NCI-H2029 treated with DMSO at 0.1 percent for 48 hours (cell line): Measurements from ENCODE around the gene COX19.

Experiments
- DNase-seq: peaks from one replicate; lab custom pipeline; 2025; lab: John Stamatoyannopoulos, UW

Gene COX19

DNA sequence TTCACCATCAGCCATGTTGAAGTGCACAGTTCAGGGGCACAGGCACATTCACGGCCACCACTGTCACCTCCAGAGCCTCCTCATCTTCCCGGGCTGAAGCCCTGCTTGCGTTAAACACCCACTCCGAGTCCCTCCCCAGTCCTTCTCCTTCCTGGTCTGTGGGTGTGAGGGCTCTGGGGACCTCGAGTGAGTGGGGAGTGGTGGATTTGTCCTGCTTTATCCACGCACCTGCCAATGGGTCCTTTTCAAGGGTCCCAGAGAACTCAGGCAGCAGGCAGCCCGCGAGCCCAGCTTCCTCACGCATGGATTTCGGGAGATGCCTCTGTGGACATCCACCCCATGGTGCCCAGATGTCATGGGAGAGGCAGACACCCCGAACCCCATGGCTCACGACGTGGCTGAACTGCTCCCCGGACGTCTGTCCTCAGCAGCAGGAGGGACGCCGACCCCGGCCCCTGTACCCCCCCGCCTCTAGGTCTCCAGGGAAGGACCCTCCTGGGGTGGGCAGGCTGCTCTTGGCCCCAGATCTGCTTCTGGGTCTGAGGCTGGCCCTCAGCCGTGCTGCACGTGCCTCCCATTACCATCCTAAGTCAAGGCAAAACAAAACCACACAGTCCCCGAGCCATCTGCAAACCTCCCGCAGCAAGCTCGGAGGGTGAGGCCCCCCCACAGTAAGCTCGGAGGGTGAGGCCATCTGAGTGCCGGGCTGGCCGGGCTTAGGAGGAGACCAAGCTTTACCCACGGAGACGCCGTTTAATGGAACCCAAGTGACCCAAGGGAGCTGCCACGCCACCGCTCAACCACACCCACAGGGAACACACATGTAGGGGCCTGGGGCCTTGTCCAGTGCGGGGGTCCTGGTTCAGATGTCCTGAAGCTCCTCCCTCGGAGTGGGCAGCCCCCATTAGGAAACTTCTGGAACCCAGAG, 16.6 kb upstream of the COX19 start:
- no peak for DNase-seq

DNA sequence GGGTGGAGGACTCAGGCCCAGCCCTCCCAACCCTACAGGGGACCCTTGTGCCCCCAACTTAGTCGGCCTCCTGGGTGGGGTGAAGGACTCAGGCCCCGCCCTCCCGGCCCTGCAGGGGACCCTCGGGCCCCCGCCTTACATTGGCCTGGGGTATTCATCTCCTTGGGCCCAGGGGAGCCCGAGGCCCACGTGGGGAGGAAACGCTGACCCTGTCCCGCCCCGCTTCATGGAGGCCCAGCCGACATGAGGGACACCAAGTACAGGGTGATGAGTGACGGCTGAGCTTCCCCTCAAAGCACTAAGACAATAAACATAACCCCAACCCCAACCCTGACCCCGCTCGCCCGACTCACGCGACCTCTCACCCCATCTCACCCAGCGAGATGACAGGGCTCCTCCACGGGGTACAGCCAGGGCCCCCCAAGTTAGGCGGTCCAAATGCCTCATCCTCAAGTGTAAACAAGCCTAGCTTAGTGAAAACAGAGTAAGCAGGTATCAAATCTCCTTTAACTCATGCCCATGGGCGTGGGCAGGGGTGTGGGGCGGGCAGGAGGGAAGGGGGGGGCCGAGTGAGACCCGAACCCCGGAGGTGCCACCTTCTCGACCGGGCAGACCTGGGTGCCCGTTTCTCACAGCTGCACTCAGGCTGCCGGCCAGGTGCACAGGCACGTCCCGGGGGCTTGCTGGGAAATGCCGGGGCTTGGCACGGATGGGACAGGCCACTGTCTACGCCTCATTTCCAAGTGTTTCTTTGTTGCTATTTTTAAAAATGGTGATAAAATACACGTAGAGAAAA, 15.8 kb upstream of the COX19 start:
- no peak for DNase-seq

DNA sequence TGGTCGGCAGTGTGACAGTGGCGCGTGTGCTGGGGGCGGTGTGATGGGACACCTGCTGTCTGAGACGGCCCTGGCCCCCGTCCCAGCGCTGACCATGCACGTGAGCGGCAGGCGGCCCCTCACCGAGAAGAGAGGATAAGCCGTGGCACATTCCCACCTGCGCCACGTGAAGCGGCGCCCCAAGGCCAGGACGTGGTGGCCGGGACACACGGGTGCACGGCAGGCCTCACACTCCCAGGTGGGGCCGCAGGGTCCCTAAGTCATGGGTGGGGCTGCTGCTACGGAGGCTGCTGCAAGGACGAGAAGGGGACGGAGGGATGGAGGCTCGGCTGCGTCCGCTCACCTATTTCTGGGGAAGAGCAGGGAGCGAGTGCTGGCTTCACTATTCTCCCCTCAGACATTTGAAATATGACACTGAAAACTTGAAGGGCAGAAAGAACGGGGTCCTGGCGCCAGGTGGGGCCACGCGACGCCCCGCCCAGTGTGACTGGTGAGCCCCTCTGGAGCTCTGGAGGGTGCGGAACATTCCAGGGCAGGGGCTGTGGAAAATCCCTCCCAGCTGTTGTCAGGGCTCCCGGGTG, 15.1 kb upstream of the COX19 start:
- no peak for DNase-seq

DNA sequence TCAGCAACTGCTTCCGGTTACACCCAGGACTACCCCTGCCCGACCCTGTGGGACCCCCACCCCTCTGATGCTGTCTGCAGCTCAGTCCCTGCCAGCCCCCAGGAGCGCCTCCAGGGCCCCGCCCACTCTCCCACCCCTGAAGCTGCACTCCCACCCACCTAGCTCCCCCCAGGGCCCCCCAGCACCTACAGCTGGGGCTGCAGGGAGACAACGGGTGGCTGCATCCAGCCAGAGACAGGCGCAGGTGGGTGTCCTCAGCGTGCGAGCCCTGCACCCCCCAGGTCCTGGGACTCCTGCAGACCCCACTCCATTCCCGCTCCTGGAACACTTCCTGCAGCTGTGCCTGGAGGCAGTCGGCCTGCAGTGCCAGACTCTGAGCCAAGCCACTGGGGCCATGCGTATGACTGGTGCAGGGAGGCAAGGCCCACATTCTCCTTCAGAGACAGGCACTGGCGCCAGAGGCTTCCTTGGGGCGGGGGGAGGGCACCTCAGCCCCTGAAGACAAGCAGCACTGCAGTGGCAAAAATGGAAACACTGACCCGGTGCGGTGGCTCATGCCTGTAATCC, 13.7 kb upstream of the COX19 start:
- no peak for DNase-seq

DNA sequence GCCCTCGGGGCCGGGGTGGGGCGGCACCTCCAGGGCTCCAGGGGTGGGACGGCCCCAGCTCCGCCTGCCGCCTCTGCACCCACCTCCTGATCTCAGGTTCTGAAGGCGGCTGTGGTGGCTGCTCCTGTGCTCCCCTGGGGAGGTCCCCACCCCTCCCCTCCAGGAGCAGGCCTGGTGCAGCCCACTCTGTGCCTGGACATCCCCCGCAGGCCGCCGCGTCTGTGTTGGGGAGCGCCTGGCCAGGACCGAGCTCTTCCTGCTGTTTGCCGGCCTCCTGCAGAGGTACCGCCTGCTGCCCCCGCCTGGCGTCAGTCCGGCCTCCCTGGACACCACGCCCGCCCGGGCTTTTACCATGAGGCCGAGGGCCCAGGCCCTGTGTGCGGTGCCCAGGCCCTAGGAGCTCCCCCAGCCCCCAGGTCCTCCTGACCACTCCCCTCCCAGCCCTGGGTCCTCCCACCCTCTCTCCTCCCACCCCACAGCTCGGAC, 13.1 kb upstream of the COX19 start:
- DNase-seq, result no peak

DNA sequence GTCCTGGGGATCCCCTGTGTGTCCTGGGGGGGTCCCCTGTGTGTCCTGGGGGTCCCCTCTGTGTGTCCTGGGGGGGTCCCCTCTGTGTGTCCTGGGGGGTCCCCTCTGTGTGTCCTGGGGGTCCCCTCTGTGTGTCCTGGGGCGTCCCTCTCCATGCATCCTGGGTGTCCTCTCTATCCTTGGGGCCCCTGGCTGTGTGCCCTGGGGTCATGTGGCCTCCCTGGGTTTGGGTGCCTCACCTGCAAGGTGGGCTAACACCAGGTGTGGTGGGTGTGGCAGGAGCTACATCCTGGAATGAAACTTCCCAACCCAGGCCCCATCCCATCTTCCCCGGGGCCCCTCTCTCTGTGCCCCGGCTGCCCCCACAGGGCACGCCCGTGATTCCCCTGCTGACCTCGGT, 12.6 kb upstream of the COX19 start:
- DNase-seq, result no peak

DNA sequence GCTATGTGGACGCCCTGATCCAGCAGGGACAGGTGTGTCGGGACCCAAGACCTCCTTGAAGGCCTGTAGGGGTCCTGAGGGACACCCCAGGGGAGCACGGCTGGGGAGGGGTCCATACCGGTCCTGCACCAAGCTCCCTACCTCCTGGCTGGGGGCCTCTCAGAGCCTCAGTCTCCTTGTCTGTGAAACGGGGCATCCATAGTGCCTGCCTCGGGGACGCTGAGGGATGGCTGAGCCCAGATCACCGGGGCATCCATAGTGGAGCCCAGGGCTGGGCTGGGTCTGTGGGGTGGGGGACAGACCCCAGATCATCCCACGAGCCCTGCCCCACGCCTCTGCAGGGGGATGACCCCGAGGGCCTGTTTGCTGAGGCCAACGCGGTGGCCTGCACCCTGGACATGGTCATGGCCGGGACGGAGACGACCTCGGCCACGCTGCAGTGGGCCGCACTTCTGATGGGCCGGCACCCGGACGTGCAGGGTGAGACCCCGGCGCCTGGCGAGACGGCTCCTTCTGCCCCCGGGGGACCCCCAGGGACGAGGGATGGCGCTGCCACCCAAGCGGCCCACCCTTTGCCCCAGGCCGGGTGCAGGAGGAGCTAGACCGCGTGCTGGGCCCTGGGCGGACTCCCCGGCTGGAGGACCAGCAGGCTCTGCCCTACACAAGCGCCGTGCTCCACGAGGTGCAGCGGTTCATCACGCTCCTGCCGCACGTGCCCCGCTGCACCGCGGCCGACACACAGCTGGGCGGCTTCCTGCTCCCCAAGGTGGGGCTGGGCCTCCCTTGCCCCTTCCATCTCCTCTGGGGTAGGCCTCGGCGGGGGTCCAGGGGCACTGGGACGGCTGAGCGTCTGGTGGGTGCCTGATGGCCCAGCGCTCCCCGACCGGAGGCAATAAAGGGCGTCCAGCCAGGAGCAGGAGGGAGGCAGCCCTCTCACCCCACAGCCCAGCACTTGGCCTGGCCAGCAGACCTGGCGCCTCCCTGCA, 11.7 kb upstream of the COX19 start:
- no peak for DNase-seq

DNA sequence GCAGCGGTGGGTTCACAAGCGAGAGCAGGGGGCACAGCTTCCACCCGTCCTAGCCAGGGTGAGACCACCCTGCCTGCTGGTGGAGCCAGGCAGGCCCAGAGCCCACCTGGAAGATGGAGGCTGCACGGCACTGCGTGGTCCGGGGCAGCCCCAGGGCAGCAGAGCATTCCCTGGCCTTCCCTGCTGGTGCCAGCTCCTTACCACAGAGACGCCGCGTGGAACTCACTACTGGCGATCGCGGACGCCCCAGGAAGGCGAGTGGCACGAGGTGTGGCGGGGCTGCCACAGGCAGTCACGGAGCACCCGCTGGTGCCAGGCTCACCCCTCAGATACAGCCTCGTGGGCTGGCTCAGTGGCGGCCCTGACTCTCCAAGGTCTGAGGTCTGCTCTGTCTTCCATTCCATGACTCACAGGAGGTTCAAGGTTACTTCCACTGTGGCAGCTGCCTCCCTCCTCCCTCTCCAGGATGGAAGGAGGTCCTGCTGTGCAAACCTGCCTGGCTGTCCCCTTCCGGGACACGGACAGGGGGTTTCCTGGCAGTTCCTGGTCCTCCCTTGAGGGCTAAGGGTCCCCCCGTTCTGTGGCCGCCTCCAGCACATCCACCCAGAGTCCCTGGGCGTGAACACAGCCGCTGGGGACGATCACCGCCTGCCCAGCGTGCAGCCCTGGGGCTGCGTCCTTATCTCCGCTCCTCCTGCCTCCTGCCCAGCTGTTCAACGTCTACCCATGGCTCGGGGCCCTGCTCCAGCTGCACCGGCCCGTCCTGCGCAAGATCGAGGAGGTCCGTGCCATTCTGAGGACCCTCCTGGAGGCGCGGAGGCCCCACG, 10.8 kb upstream of the COX19 start:
- DNase-seq, result no peak

DNA sequence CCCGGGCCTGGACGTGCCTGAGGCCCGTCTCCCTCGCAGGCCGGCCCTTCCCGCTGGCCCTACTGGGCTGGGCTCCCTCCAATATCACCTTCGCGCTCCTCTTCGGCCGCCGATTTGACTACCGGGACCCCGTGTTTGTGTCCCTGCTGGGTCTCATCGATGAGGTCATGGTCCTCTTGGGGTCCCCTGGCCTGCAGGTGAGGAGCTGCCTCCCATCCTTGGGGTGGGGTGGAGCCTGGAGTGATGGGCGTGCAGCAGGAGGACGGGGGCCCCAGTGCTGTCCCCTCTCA, 9.7 kb upstream of the COX19 start:
- no peak for DNase-seq

DNA sequence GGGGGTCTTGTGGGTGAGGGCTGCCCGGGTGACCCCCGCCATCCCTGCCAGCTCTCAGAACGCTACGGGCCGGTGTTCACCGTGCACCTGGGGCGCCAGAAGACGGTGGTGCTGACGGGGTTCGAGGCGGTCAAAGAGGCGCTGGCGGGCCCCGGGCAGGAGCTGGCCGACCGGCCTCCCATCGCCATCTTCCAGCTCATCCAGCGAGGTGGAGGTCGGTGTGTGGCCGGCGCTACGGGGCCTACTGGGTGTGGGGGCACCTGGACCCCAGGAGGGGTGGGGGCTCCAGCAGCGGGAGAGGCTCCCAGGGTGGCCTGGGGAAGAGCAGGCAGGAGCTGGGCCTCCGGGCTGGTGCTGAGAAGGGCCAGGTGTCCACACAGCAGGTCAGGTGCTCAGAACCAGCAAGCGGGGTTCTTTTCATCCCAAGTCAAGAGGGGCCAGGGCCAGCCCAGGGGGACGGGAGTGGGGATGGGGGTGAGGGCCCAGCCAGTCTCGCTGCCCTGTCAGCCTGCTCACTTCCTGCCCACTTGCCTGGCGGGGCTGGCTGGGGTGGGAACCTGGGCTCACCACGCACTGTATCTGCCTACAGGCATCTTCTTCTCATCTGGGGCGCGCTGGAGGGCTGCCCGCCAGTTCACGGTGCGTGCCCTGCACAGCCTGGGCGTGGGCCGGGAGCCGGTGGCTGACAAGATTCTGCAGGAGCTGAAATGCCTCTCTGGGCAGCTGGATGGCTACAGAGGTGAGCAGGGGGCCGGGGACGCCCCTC, 9.2 kb upstream of the COX19 start:
- no peak for DNase-seq

DNA sequence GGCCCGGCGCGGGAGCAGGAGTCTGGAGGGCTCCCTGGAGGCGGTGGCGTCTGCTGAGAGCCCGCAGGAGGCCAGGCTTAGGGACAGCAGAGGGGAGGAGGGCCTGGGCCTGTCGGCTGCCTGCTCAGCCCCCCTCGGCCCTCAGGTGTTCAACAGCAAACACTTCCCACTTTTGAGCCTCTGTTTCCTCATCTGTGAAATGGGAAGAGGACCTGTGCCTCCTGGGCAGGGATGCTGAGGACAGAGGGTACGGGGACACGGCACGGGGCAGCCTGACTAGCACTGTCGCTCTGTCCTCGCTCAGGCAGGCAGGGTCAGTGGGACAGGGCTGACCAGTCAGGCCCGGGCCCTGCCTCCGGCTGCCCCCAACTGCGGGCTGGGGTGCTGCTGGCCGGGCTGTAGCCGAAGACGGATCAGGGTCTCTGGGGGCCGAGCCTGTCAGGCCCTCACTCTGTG, 8.3 kb upstream of the COX19 start:
- DNase-seq, result no peak

DNA sequence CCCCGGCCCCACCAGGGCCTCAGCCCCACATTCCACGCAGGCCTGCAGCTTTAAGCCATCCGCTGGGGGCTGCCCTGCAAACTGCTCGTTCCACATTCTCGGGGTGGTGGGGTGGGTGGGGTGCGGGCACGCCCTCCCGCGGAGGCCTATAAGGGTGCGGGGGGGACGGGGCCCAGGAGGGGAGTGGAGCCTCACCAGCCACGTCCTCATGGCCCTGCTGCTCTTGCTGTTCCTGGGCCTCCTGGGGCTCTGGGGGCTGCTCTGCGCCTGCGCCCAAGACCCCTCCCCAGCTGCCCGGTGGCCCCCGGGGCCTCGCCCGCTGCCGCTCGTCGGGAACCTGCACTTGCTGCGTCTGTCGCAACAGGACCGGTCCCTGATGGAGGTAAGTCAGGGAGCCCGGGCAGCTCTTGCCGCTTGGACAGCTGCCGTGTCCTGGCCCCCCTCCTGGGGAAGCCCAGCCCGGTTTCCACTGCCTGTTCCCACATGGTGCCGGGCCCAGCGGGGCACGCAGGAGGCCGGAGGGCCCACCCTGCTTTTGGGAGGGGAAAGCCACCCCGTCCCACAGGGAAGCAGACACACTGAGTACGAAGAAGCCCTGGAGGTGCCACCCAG, 7.8 kb upstream of the COX19 start, which contains the start of gene CYP2W1:
Gene CYP2W1, plus strand, starts transcription at position 178 of the 612 bp plus-strand sequence. Its CDS starts 31 bp downstream, at position 209.
- no peak for DNase-seq

DNA sequence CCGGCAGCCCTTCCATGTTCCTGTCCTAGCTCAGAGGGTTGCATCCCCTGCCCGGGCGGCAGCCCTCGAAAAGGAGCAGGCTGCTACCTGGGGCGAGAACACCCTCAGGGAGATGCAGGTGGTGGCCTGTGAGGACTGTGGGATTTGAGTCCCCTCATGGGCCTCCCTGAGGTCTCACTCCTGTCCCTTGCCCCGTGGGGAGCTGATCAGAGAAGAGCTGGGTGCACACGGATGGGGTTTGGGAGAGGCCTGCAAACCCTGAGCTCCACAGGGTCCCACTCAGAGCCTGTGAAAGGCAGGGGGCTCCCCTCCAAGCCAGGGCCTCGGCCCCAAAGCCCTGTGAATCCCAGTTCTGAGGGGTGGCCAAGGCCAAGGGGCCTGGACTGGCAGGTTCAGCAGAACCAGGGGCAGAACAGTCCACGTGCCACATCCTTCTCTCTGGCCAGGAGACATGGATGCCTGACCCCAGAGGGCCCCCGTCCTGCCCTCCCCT, 7.2 kb upstream of the COX19 start:
- DNase-seq, result no peak

DNA sequence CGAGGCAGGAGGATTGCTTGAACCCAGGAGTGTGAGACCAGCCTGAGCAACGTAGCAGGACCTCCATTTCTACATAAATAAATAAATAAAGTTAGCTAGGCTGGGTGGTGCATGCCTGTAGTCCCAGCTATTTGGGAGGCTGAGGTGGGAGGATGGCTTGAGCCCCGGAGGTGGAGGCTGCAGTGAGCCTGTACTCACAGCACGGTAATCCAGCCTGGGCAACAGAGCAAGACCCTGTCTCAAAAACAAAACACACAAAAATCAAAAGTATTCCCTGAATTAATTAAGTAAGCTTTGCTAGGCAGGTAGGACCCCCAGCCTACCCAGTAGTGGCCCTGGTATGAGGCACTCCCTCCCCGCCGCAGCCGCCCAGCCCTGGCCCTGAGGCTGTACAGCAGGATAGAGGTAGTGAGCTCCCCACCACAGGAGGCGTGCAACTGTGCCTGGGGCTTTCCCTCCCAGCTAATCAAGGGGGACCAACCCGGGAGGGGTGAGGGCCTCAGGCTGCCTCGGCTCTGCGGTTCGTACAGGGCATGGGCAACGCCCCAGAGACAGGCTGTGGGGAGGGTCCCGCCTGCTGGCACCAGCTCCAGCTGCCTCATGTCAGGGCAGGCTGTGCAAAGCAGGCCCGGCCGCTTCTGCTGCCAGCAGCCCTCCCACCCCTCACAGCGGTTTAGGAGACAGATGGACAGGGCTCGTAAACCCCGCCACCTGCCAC, 6.6 kb upstream of the COX19 start:
- DNase-seq, result no peak

DNA sequence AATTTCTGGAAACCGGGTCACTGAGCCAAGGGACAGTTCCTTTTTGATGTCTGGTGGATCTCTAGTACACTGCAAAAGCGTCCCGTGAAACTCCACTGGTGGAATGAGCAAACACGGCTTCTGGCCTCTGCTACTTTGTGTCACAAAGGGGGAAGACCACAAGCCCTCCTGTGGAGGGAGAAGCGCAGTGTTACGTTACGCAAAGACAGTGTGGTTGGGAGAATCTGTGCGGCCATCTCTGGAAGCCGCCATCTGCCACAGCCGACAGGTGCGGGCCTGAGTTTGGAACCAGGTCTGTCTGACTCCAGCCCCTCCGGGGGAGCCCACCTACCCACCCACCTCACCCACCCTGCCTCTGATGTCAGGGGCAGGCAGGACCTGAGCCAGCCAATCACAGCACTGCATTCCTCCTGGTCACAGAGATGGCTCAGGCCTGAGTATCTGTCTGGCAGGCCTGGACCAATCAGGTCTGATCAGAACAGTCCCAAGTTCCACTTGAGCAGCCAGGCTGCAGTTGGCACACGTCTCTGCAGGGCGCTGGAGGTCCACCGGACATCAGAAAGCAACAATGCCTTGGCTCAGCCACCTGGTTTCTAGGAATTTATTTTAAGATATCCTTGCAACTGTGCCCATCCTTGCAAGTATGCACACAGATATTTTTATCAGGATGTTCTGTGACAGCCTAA, 4.7 kb upstream of the COX19 start:
- no peak for DNase-seq

DNA sequence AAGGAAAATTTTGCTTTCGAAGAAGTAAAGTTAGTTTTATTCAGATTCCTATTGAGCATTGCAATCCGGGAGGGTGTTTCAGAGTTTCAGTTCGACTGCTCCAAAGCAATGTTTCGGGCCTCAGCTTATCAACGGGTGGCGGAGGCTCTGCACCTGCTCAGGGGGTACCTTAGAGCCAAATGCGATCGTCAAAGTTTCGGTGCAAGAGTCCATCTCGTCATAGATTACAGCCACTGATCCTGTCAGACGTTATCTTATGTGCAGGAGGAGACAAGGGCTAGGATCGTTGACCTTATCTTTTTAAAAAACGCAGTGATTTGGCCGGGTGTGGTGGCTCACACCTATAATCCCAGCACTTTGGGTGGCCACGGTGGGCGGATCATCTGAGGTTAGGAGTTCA, 3.8 kb upstream of the COX19 start:
- no peak for DNase-seq

DNA sequence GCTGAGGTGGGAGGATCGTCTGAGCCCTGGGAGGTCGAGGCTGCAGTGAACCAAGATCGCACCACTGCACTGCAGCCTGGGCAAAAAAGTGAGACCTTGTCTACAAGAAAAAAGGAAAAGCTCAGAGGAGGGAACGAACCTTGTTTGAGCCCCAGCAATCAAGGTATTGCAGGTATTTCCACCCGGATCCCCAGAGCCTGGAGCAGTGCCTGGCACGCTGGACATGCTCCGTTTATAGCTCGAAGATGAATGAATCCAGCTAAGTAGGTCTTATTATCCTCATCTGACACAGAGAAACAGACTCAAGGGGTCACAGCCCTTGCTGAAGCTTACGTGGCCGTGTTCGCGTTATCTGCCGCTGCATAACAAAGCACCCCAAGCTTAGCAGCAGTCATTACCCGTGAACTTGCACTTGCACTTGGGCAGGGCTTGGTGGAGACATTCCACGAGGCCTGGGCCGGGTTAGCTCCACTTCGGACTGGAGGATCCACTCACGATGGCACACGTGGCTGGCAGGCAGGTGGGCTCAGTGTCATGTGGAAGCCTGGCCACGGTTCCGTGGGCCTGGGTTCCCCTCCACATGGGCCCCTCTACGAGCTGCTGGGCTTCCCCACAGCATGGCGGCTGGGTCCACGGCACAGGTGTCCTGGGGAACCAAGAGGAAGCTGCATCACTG, 3.2 kb upstream of the COX19 start:
- DNase-seq, result no peak
